RWPE2 (cell line): ENCODE measurements around the gene ZER1.

Experiments used
- ATAC-seq: fragments of 200-7000 bp; cut with Tn5 transposase; 3 replicates; pipeline ENCODE4 v1.9.1; 2021; ENCODE audit warnings: low read depth
- DNase-seq: peaks from one replicate; pipeline ENCODE4 v3.0.0-alpha.2; 2020; ENCODE audit warnings: low spot score
- H3K27ac ChIP-seq: fragments of 450-650 bp; 2 replicates; pipeline ENCODE4 v1.5.1; 2017; ENCODE audit warnings: mild to moderate bottlenecking; ENCODE audit not compliant: poor library complexity, severe bottlenecking
- H3K27me3 ChIP-seq: fragments of 250-450 bp; sonication (Bioruptor Pico); 2 replicates; pipeline ENCODE4 v1.5.1; 2021; ENCODE audit warnings: mild to moderate bottlenecking, moderate library complexity; ENCODE audit not compliant: insufficient read depth, poor library complexity, severe bottlenecking
- H3K36me3 ChIP-seq: fragments of 250-450 bp; sonication (Bioruptor Pico); 2 replicates; pipeline ENCODE4 v1.5.1; 2020; ENCODE audit warnings: low read depth, mild to moderate bottlenecking, moderate library complexity
- H3K4me1 ChIP-seq: fragments of 250-450 bp; sonication (Bioruptor Pico); 2 replicates; pipeline ENCODE4 v1.5.1; 2021; ENCODE audit warnings: mild to moderate bottlenecking, moderate library complexity; ENCODE audit not compliant: insufficient read depth, poor library complexity, severe bottlenecking
- H3K4me3 ChIP-seq: fragments of 250-450 bp; sonication (Bioruptor Pico); 2 replicates; pipeline ENCODE4 v1.5.1; 2021; ENCODE audit warnings: mild to moderate bottlenecking, moderate library complexity; ENCODE audit not compliant: severe bottlenecking
- H3K9me3 ChIP-seq: fragments of 250-450 bp; sonication (Bioruptor Pico); 2 replicates; pipeline ENCODE4 v1.5.1; 2021; ENCODE audit warnings: mild to moderate bottlenecking, moderate library complexity; ENCODE audit not compliant: severe bottlenecking
- TF ChIP-seq, protein P1 (sequence below): fragments of 450-650 bp; IDR thresholded peaks from one replicate; pipeline ENCODE4 v1.5.1; 2017; ENCODE audit warnings: mild to moderate bottlenecking, moderate library complexity; ENCODE audit not compliant: poor library complexity, severe bottlenecking

ZER1 gene

DNA sequence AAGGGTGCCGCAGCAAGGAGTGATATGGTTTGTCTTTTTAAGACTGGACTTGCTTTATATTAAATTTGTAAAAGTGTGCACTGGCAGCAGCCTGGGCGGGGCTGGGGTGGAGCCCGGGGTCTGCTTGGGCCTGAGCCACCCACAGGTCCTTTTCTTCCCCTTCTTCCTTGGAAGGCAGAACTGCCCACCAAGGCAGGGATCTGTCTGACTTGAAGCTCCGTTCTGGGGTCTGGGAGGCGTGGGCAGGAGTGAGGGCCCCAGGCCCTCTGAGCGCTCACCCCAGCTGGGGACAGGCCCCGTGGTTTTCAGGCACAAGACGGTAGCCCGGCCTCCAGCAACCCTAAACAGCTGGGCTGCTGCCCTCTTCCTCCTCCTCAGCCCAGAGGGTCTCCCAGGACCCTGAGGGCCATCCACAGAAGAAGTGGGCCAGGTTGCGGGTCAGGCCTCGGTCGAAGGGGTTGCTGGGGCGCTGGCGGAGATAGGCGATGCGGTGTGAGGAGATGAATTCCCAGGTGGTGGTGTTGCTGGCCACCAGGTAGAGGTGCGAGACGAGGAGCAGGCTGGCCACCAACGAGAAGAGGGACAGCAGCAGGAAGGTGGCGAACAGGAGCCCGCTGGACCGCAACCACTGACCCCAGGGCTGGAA is 50.8 kb downstream of the ZER1 start:
- Histone ChIP-seq H3K4me1 (no peaks in the 10 kb centered on the region), H3K27ac (no peak overlapping the region), H3K4me3 (no peak overlapping the region), H3K36me3 (no peaks in the 10 kb centered on the region; the same call in 1 of the 2 replicates), H3K27me3 (no peaks in the 10 kb centered on the region), H3K9me3 (no peaks in the 10 kb centered on the region)
- ATAC-seq (no peak), DNase-seq (no peak)
- TF ChIP-seq, protein P1, sequence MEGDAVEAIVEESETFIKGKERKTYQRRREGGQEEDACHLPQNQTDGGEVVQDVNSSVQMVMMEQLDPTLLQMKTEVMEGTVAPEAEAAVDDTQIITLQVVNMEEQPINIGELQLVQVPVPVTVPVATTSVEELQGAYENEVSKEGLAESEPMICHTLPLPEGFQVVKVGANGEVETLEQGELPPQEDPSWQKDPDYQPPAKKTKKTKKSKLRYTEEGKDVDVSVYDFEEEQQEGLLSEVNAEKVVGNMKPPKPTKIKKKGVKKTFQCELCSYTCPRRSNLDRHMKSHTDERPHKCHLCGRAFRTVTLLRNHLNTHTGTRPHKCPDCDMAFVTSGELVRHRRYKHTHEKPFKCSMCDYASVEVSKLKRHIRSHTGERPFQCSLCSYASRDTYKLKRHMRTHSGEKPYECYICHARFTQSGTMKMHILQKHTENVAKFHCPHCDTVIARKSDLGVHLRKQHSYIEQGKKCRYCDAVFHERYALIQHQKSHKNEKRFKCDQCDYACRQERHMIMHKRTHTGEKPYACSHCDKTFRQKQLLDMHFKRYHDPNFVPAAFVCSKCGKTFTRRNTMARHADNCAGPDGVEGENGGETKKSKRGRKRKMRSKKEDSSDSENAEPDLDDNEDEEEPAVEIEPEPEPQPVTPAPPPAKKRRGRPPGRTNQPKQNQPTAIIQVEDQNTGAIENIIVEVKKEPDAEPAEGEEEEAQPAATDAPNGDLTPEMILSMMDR: no peak

DNA sequence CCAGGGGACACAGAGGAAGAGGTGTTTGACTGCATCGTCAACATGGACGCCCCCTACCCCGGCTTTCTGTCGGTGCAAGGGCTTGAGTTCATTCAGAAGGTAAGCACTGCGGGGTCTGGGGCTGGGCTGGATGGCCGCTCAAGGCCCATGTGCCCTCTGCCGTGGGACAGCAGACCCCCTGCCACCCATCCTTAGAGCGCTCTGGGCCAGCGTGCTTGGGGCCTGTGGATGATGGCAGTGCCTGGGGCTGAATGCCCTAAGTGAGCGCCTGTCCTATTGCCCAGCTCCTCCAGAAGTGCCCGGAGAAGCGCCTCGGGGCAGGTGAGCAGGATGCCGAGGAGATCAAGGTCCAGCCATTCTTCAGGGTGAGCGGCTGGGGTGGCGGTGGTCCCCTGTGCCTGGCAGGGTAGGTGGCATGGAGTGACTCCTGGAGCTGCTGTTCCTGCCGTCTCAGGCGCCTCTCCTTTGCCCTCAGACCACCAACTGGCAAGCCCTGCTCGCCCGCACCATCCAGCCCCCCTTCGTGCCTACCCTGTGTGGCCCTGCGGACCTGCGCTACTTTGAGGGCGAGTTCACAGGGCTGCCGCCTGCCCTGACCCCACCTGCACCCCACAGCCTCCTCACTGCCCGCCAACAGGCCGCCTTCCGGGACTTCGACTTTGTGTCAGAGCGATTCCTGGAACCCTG is 51.7 kb downstream of the ZER1 start:
- TF ChIP-seq, protein P1: no peak
- no peaks in the 10 kb centered on the region; the same call in 1 of the 2 replicates for H3K36me3 ChIP-seq
- no peak overlapping the region for H3K4me3 ChIP-seq
- no peak overlapping the region for H3K27ac ChIP-seq
- no peaks in the 10 kb centered on the region for H3K27me3 ChIP-seq
- H3K4me1 ChIP-seq: no peaks in the 10 kb centered on the region
- ATAC-seq (no peak), DNase-seq (no peak)
- no peaks in the 10 kb centered on the region for H3K9me3 ChIP-seq

DNA sequence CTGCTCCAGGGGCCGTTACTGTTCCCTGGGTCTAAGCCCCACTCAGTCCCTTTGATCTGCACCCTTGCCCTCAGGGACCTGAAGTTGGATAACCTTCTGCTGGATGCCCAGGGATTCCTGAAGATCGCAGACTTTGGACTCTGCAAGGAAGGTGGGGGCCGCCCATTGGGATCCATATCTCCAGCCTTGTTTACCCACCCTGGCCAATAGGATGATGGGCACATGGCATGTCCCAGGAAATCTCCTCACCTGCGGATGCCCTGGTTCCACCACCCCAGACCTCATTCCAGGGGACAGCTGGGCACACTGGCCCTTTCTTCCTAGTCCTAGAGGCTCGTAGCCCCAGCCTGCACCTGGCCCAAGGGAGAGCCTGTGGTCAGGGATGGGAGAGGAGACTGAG is 53.3 kb downstream of the ZER1 start:
- Histone ChIP-seq H3K9me3 (no peaks in the 10 kb centered on the region), H3K4me1 (no peaks in the 10 kb centered on the region), H3K4me3 (no peak overlapping the region), H3K27ac (no peak overlapping the region), H3K27me3 (no peaks in the 10 kb centered on the region), H3K36me3 (no peaks in the 10 kb centered on the region; the same call in 1 of the 2 replicates)
- no peak for DNase-seq
- ATAC-seq: no peak
- TF ChIP-seq, protein P1: no peak

DNA sequence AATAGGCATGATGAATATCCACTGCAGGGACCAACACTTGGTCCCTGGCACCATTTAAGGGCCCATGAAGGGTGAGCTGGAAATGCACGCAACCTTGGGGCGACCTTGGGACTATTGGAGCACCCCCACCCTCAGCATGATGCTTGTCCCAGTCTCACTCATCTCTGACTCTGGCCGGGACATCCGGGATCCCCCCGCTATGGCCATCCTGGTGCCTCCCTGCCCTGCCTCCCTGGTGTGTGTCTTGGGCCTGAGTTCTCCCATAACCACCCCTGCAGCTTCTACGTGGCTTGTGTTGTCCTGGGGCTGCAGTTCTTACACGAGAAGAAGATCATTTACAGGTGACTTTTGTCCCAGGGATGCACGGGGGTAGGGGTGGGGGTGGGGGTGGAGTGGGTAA is 53.7 kb downstream of the ZER1 start:
- no peak overlapping the region for H3K4me3 ChIP-seq
- no peaks in the 10 kb centered on the region for H3K4me1 ChIP-seq
- no peak overlapping the region for H3K27ac ChIP-seq
- TF ChIP-seq, protein P1: no peak
- no peaks in the 10 kb centered on the region for H3K9me3 ChIP-seq
- H3K36me3 ChIP-seq: no peaks in the 10 kb centered on the region; the same call in 1 of the 2 replicates
- DNase-seq (no peak), ATAC-seq (no peak)
- no peaks in the 10 kb centered on the region for H3K27me3 ChIP-seq
